EH (cell line): ENCODE measurements around the gene MAP1A.

Experiments used
- DNase-seq: peaks from one replicate; pipeline ENCODE4 v3.0.0-alpha.2; 2015; ENCODE audit warnings: low read depth

The MAP1A gene

DNA sequence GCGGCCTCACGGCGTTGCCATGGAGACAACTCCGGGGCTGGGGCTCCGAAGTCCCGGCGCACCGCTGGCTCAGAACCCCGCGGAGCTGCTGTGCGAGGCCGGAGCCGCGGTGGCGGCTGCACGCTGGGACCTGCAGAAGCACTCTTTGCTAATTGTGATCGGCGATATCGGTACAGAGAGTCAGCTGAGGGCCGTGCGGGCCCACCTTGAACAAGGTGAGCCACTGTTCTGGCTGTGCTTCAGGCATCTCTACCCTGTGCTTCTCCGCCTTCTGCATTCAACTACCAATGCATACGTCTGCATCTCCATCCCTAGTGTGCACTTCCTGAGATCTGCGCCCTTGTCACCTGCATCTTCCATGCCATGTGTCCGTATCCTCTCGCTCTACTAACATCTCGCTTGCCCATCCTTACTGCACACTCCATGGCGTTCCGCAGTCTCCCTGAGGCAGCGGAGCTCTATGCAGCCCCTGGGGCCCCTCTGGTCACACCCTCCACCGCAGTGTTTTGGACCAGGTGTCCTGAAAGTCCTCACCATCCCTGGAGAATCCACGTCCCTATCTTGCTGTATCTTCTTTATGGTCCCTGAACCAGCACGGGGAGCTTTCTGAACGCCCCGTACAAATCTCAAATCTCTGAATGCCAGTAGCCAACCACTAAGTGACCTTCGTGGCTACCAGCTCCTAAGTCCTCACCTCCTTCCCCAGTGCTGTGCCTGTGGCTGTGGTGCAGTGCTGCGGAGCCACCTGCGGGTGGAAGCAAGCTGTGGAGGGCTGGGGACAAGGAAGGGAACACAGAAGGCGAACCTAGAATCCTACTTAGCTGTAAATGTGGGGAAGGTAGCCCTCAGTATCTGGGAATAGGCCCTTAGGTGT lies 6.2 kb upstream of the MAP1A start:
- peak; percentile 24 for DNase-seq

DNA sequence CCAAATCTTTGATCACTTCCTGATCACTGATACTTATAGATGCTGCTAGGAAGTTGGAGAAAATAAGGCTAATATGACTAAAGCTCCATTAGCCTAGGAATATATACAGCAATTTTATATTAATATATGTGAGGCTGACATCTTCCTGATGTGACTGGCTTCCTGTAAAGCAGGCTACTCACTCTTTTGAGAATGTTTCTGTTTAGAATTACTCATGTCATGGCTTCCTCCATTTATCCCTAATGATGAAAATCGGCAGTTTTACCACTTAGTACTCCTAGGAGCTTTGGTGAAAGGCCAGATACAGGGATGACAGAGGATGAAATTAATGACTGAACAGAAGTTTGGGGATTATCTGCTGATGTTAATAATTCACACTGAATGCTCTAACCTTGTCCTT lies 3.9 kb upstream of the MAP1A start:
- DNase-seq = peak; percentile 44

DNA sequence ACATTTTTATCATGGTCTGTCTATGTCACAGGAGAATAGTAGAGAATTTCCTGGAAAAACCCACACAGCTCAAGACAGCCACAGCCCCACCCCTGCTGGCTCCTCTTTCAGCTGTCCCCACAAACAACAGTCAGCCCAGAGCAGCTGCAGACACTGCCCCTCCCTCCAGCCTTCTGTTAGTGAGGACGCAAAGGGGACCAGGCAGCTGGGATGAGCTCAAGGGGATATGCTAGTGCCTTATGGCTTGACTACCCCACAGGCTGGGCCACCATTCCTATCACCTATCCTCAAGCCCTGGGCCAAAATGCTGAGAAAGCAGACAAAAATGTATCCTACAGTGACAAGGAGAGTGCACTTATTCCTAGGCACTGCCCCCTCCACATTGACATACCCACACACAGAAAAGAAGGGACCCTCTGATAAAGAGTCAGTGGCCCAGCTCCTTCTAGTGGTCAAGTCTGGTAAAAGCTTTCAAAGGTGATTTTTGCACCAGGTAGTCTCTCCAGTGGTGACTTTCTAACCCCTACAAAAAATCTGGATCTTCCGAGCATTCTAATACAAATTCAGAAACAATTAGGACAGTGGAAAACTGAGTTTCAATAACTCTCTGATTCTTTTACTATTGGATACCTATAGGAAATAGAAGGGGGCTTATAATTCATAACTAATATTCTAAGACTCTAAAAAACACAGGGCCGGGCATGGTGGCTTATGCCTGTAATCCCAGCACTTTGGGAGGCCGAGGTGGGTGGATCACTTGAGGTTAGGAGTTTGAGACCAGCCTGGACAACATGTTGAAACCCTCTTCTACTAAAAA lies 3.0 kb upstream of the MAP1A start:
- DNase-seq = peak; percentile 61

DNA sequence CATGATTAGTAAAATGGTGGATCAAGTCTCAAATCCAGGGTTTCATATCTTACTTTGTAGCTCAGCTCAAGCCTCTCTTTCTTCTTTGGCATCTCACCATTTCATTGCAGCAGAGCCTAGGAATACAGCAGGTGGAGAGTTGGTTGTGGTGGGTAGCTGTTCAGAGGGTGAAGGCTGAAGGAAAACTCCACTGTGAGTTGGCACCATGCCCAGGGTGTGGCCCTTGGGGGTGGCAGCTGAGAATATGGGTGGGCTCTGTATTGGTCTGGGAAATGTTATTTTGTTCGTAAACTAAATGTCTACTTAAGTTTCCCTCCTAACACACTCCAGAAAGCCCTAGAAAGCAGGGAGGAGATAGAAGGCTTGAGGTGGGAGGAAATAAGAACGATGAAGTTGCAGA lies 1.7 kb upstream of the MAP1A start:
- DNase-seq = no peak

DNA sequence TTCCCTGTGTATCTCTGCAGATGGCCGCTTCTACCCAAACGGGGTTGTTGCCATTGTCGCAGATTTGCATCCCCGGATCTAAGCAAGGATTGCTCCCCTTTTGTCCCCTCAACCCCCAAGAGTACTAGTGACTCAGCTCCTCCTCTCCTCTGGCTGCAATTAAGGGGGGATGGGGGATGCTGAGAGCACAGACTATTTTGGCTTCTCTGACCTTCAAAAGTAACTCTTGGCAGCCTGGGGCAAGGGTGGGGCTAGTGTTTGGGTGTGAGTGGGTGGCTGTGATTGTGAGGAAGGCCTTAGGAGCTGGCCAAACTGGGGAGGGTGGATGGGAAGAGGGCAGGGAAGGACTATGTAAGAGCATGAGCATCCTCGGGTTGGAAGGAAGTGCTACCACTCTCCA lies 1.2 kb upstream of the MAP1A start:
- peak; percentile 79 for DNase-seq

DNA sequence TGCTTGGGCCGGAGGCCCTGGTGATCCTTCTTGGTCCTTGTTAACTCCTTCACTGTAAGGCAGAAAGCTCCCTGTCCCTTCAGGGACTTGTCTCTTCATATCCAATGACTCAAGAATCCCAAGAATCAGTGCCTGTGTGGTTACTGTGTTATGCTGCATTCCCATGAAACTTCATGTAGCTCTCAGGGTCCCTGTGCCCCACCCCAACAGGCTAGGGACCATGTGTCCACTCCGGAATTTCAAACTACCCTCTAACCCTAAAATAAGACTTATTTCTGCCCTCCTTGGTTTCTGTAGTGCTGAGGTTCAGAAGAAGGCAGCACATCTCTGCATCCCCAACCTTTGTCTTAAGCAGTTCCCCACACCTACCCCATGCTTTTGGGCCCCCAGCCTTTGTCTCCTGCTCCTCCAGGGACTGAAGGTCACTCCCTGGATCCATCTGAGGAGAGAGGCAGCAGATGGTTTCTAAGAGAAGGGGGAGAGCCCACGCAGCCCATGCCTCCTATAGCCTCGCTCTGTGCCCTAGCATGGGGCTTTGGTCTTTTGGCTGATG lies 531 bp upstream of the MAP1A start:
- DNase-seq = peak; percentile 85

DNA sequence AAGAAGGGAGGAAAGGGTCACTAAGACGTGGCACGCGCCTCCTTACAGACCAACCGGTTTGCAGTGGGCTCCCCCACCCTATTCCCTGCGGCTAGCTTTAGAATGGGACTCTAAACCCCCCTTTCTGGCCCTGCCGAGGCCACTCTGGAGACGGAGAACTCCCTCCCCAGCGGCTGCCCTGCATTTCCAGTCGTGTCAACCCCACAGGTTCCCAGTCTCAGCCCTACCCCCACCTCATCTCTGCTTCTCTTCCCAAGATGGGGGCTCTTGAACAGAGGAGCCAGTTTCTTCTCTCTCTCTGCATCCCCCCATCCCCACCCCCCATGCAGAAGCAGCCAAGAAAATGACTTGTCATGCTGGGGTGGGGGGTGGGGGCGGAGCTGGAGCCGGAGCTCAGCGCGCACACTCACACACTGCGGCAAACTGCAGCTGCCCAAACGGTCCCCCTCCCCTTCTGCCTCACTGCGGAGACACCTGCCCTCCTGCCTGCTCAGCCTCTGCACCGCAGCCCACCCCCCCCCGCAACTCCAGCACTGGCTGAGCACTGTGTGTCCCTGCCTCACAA lies 871 bp downstream of the MAP1A start:
- peak; percentile 61 for DNase-seq

DNA sequence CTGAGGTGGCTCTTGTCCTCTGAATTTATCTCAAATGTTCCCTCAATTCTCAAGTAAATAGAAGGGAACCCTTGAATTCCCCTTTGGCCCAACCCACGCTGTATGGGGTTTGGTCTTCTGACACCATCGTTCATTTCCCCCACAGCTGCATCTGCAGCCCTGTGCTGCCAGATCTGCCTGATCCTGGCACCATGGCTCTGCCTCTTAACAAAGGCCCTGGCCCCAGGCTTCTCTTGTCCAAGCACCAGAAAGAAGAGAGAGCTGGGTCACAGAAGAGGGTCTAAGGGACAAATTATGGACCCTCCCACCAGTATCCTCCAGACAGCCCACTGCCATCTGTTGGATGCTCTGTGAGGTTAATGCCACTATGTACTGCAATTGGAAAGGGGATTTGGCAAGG lies 1.8 kb downstream of the MAP1A start:
- no peak for DNase-seq

DNA sequence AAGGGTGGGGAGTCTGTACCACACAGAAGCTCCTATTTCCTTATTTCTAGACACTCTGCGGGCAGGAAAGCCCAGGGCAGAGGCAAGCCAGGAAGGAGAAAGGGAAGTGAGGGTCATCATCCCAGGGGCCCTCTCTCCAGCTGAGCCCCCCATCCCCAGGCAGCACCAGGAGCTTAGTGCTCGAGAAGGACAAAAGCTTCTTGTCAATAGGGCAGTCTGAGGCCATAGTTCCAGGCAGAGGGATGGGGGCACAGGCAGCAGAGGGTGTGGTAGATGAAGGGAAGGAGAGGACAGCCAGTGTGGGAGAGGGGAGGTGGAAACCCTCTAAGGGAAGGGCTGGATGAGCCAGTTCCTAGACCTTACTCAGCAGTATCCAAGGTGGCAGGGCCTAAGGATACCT lies 2.7 kb downstream of the MAP1A start:
- no peak for DNase-seq

DNA sequence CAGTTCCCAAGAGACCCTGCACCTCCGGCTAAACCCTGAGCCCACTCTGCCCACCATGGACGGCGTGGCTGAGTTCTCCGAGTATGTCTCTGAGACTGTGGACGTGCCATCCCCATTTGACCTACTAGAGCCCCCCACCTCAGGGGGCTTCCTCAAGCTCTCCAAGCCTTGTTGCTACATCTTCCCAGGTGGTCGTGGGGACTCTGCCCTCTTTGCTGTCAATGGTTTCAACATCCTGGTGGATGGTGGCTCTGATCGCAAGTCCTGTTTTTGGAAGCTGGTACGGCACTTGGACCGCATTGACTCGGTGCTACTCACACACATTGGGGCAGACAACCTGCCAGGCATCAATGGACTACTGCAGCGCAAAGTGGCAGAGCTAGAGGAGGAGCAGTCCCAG lies 4.0 kb downstream of the MAP1A start:
- no peak for DNase-seq

DNA sequence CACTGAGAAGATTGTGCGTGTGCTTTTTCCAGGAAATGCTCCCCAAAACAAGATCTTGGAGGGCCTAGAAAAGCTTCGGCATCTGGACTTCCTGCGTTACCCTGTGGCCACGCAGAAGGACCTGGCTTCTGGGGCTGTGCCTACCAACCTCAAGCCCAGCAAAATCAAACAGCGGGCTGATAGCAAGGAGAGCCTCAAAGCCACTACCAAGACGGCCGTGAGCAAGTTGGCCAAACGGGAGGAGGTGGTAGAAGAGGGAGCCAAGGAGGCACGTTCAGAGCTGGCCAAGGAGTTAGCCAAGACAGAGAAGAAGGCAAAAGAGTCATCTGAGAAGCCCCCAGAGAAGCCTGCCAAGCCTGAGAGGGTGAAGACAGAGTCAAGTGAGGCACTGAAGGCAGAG lies 4.8 kb downstream of the MAP1A start:
- no peak for DNase-seq

DNA sequence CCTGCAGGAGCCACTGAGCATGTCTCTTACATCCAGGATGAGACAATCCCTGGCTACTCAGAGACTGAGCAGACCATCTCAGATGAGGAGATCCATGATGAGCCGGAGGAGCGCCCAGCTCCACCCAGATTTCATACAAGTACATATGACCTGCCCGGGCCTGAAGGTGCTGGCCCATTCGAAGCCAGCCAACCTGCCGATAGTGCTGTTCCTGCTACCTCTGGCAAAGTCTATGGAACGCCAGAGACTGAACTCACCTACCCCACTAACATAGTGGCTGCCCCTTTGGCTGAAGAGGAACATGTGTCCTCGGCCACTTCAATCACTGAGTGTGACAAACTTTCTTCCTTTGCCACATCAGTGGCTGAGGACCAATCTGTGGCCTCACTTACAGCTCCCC lies 6.2 kb downstream of the MAP1A start:
- DNase-seq = no peak

DNA sequence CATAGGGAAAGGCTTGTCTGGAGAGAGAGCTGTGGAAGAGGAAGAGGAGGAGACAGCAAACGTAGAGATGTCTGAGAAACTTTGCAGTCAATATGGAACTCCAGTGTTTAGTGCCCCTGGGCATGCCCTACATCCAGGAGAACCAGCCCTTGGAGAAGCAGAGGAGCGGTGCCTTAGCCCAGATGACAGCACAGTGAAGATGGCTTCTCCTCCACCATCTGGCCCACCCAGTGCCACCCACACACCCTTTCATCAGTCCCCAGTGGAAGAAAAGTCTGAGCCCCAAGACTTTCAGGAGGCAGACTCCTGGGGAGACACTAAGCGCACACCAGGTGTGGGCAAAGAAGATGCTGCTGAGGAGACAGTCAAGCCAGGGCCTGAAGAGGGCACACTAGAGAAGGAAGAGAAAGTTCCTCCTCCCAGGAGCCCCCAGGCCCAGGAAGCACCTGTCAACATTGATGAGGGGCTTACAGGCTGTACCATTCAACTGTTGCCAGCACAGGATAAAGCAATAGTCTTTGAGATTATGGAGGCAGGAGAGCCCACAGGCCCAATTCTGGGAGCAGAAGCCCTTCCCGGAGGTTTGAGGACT lies 6.9 kb downstream of the MAP1A start:
- DNase-seq = no peak

DNA sequence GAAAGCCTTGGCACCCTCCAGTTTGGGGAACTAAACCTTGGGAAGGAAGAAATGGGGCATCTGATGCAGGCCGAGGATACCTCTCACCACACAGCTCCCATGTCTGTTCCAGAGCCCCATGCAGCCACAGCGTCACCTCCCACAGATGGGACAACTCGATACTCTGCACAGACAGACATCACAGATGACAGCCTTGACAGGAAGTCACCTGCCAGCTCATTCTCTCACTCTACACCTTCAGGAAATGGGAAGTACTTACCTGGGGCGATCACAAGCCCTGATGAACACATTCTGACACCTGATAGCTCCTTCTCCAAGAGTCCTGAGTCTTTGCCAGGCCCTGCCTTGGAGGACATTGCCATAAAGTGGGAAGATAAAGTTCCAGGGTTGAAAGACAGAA lies 7.7 kb downstream of the MAP1A start:
- no peak for DNase-seq

DNA sequence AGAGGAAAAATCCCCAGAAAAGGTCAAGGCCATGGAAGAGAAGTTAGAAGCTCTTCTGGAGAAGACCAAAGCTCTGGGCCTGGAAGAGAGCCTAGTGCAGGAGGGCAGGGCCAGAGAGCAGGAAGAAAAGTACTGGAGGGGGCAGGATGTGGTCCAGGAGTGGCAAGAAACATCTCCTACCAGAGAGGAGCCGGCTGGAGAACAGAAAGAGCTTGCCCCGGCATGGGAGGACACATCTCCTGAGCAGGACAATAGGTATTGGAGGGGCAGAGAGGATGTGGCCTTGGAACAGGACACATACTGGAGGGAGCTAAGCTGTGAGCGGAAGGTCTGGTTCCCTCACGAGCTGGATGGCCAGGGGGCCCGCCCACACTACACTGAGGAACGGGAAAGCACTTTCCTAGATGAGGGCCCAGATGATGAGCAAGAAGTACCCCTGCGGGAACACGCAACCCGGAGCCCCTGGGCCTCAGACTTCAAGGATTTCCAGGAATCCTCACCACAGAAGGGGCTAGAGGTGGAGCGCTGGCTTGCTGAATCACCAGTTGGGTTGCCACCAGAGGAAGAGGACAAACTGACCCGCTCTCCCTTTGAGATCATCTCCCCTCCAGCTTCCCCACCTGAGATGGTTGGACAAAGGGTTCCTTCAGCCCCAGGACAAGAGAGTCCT lies 9.0 kb downstream of the MAP1A start:
- DNase-seq = no peak

DNA sequence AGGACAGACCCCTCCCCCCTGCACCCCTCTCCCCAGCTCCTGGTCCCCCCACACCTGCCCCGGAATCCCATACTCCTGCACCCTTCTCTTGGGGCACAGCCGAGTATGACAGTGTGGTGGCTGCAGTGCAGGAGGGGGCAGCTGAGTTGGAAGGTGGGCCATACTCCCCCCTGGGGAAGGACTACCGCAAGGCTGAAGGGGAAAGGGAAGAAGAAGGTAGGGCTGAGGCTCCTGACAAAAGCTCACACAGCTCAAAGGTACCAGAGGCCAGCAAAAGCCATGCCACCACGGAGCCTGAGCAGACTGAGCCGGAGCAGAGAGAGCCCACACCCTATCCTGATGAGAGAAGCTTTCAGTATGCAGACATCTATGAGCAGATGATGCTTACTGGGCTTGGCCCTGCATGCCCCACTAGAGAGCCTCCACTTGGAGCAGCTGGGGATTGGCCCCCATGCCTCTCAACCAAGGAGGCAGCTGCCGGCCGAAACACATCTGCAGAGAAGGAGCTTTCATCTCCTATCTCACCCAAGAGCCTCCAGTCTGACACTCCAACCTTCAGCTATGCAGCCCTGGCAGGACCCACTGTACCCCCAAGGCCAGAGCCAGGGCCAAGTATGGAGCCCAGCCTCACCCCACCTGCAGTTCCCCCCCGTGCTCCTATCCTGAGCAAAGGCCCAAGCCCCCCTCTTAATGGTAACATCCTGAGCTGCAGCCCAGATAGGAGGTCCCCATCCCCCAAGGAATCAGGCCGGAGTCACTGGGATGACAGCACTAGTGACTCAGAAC lies 9.8 kb downstream of the MAP1A start:
- no peak for DNase-seq

DNA sequence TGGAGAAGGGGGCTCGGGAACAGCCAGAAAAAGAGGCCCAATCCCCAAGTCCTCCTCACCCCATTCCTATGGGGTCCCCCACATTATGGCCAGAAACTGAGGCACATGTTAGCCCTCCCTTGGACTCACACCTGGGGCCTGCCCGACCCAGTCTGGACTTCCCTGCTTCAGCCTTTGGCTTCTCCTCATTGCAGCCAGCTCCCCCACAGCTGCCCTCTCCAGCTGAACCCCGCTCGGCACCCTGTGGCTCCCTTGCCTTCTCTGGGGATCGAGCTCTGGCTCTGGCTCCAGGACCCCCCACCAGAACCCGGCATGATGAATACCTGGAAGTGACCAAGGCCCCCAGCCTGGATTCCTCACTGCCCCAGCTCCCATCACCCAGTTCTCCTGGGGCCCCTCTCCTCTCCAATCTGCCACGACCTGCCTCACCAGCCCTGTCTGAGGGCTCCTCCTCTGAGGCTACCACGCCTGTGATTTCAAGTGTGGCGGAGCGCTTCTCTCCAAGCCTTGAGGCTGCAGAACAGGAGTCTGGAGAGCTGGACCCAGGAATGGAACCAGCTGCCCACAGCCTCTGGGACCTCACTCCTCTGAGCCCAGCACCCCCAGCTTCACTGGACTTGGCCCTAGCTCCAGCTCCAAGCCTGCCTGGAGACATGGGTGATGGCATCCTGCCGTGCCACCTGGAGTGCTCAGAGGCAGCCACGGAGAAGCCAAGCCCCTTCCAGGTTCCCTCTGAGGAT lies 10.6 kb downstream of the MAP1A start:
- no peak for DNase-seq

DNA sequence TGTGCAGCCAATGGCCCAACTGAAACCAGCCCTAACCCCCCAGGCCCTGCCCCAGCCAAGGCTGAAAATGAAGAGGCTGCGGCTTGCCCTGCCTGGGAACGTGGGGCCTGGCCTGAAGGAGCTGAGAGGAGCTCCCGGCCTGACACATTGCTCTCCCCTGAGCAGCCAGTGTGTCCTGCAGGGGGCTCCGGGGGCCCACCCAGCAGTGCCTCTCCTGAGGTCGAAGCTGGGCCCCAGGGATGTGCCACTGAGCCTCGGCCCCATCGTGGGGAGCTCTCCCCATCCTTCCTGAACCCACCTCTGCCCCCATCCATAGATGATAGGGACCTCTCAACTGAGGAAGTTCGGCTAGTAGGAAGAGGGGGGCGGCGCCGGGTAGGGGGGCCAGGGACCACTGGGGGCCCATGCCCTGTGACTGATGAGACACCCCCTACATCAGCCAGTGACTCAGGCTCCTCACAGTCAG lies 11.2 kb downstream of the MAP1A start:
- DNase-seq = no peak

DNA sequence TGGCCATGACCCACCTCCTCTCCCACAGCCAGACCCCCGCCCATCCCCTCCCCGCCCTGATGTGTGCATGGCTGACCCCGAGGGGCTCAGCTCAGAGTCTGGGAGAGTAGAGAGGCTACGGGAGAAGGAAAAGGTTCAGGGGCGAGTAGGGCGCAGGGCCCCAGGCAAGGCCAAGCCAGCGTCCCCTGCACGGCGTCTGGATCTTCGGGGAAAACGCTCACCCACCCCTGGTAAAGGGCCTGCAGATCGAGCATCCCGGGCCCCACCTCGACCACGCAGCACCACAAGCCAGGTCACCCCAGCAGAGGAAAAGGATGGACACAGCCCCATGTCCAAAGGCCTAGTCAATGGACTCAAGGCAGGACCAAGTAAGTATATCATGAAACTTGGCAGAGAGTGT lies 11.7 kb downstream of the MAP1A start:
- no peak for DNase-seq
